HCT116 (cell line): Measurements from ENCODE around the gene SORT1. TPM values are rescaled to one million over a fixed set of nuclear protein-coding genes. Genes with fewer than 3 reads are reported as not detected.

Source experiments
- ATAC-seq: fragments of 200-7000 bp; cut with Tn5 transposase; 2 replicates; pipeline ENCODE4 v1.9.1; 2020; ENCODE audit warnings: mild to moderate bottlenecking, moderate library complexity
- BruUV-seq: library from RNA; stranded (reverse); fragments of 400-500 nt; replicated peaks from 2 replicates; lab custom pipeline; 2021; lab: Mats Ljungman, UMichigan
- CTCF ChIA-PET: fragments of 300-600 bp; sonication (Branson Sonifier 250); formaldehyde crosslinking; loops from one replicate; lab custom pipeline; 2021; ENCODE audit warnings: antibody characterized with exemption; lab: Charles Lee
- POLR2A ChIA-PET: fragments of 300-600, 350-600 bp; sonication (Branson Sonifier 250); formaldehyde crosslinking; loops from one replicate; lab custom pipeline; 2021; ENCODE audit warnings: antibody characterized with exemption; lab: Charles Lee
- RAD21 ChIA-PET, 2 experiments: fragments of 300-600 bp; sonication (Branson Sonifier 250); formaldehyde crosslinking; loops; one replicate each; lab custom pipeline; 2023; ENCODE audit warnings: low total read pairs in 2 of 2; ENCODE audit not compliant: uncharacterized antibody in 2 of 2, unreplicated experiment in 2 of 2, low non-redundant PET in 1 of 2; lab: Charles Lee
- DNase-seq: peaks from one replicate; pipeline ENCODE4 v3.0.0-alpha.2; 2010; ENCODE audit warnings: low read depth, low spot score
- H2AFZ ChIP-seq: fragments of 200-600 bp; shearing (Covaris generic), sonication (generic); 2 replicates; pipeline ENCODE4 v1.6.1; 2017; ENCODE audit warnings: low read depth, mixed run types, mixed read lengths, antibody characterized with exemption, low read length; ENCODE audit not compliant: poor library complexity, severe bottlenecking
- H3K27ac ChIP-seq: 2 replicates; pipeline ENCODE4 v1.5.1; 2012; ENCODE audit warnings: low read depth, low read length
- H3K27me3 ChIP-seq: fragments of 200-600 bp; sonication (generic); 2 replicates; pipeline ENCODE4 v1.6.1; 2016; ENCODE audit warnings: mixed run types, low read length, mixed read lengths; ENCODE audit not compliant: insufficient read depth
- H3K36me3 ChIP-seq, 2 experiments: fragments of 200-500 bp in 1 of 2; fragments of 200-600 bp in 1 of 2; sonication (Bioruptor generic) in 1 of 2; sonication (generic) in 1 of 2; 2 replicates each; pipeline versions ENCODE4 v1.5.1 to v1.6.1; 2014 to 2016; ENCODE audit warnings: low read length in 2 of 2, inconsistent platforms in 1 of 2, mixed read lengths in 1 of 2, mixed run types in 1 of 2; ENCODE audit not compliant: insufficient read depth in 2 of 2, control insufficient read depth in 1 of 2
- H3K4me1 ChIP-seq, 2 experiments: fragments of 200-600 bp in 1 of 2; sonication (generic) in 1 of 2; 2 replicates each; pipeline versions ENCODE4 v1.5.1 to v1.6.1; 2012 to 2017; ENCODE audit warnings: low read length in 2 of 2, inconsistent platforms in 1 of 2, mild to moderate bottlenecking in 1 of 2, mixed read lengths in 1 of 2, mixed run types in 1 of 2, moderate library complexity in 1 of 2; ENCODE audit not compliant: insufficient read depth in 2 of 2, control insufficient read depth in 1 of 2
- H3K4me2 ChIP-seq: fragments of 200-600 bp; sonication (generic); 2 replicates; pipeline ENCODE4 v1.6.1; 2017; ENCODE audit warnings: mixed run types, low read length, mixed read lengths
- H3K4me3 ChIP-seq, 2 experiments: fragments of 200-600 bp in 1 of 2; sonication (generic) in 1 of 2; replicated peaks in 1 of 2; 2 replicates each; pipeline ENCODE4 v1.5.1; 2011 to 2016; ENCODE audit warnings: low read length in 2 of 2, control low read depth in 1 of 2, low read depth in 1 of 2, mild to moderate bottlenecking in 1 of 2, mixed read lengths in 1 of 2, mixed run types in 1 of 2
- H3K79me2 ChIP-seq: fragments of 200-600 bp; sonication (generic); 2 replicates; pipeline ENCODE4 v1.6.1; 2017; ENCODE audit warnings: mild to moderate bottlenecking, mixed run types, low read length, moderate library complexity, mixed read lengths; ENCODE audit not compliant: insufficient read depth
- H3K9ac ChIP-seq: fragments of 200-600 bp; sonication (generic); 2 replicates; pipeline ENCODE4 v1.6.1; 2016; ENCODE audit warnings: low read length, mixed read lengths
- H3K9me2 ChIP-seq: fragments of 200-600 bp; sonication (generic), shearing (Covaris generic); 2 replicates; pipeline ENCODE4 v1.6.1; 2017; ENCODE audit warnings: mixed run types, mild to moderate bottlenecking, moderate library complexity; ENCODE audit not compliant: insufficient read depth
- H3K9me3 ChIP-seq, 2 experiments: fragments of 200-500 bp in 1 of 2; fragments of 200-600 bp in 1 of 2; sonication (Bioruptor generic) in 1 of 2; sonication (generic) in 1 of 2; 2 replicates each; pipeline ENCODE4 v1.6.1; 2014 to 2017; ENCODE audit warnings: low read length in 2 of 2, mixed read lengths in 2 of 2, inconsistent platforms in 1 of 2, low read depth in 1 of 2, mild to moderate bottlenecking in 1 of 2, mixed run types in 1 of 2, moderate library complexity in 1 of 2; ENCODE audit not compliant: control insufficient read depth in 1 of 2, insufficient read depth in 1 of 2
- H4K20me1 ChIP-seq: fragments of 200-600 bp; sonication (generic), shearing (Covaris generic); 2 replicates; pipeline ENCODE4 v1.6.1; 2017; ENCODE audit warnings: mixed run types, mild to moderate bottlenecking, moderate library complexity; ENCODE audit not compliant: insufficient read depth
- CBX3 ChIP-seq: IDR thresholded peaks from 2 replicates; pipeline ENCODE4 v1.6.1; 2012; ENCODE audit warnings: low read depth
- CEBPB ChIP-seq: IDR thresholded peaks from 2 replicates; pipeline ENCODE4 v1.6.1; 2012; ENCODE audit warnings: low read depth
- EGR1 ChIP-seq: IDR thresholded peaks from 2 replicates; pipeline ENCODE4 v1.6.1; 2012; ENCODE audit warnings: low read depth
- ELF1 ChIP-seq: IDR thresholded peaks from 2 replicates; pipeline ENCODE4 v1.6.1; 2012; ENCODE audit warnings: low read depth, borderline replicate concordance
- EZH2 ChIP-seq: fragments of 200-600 bp; sonication (generic); IDR thresholded peaks from 2 replicates; pipeline ENCODE4 v1.6.1; 2017; ENCODE audit warnings: antibody characterized with exemption, mixed run types
- EZH2phosphoT487 ChIP-seq: fragments of 200-600 bp; IDR thresholded peaks from 2 replicates; pipeline ENCODE4 v1.6.1; 2018; ENCODE audit warnings: antibody characterized with exemption, borderline replicate concordance
- POLR2A ChIP-seq: IDR thresholded peaks from 2 replicates; pipeline ENCODE4 v1.7.0; 2011; ENCODE audit warnings: borderline replicate concordance; ENCODE audit not compliant: insufficient read depth, insufficient read length; ENCODE audit errors: extremely low read depth
- POLR2AphosphoS5 ChIP-seq: IDR thresholded peaks from 2 replicates; pipeline ENCODE4 v1.6.1; 2011; ENCODE audit warnings: mild to moderate bottlenecking, low read depth, low read length, moderate library complexity
- RAD21 ChIP-seq: IDR thresholded peaks from 2 replicates; pipeline ENCODE4 v1.6.1; 2012; ENCODE audit warnings: low read depth, mild to moderate bottlenecking
- SP1 ChIP-seq: IDR thresholded peaks from 2 replicates; pipeline ENCODE4 v1.6.1; 2012; ENCODE audit warnings: low read depth
- YY1 ChIP-seq: IDR thresholded peaks from 2 replicates; pipeline ENCODE4 v1.6.1; 2011; ENCODE audit warnings: low read length, low read depth, moderate library complexity, mild to moderate bottlenecking; ENCODE audit not compliant: insufficient replicate concordance; ENCODE audit errors: extremely low read depth
- ZFX ChIP-seq: fragments of 450-650 bp; IDR thresholded peaks from 2 replicates; pipeline ENCODE4 v1.6.1; 2017
- ZNF274 ChIP-seq: fragments of 200-500 bp; sonication (Bioruptor generic); IDR thresholded peaks from 2 replicates; pipeline ENCODE4 v1.6.1; 2014; ENCODE audit warnings: mild to moderate bottlenecking, low read depth, low read length, inconsistent platforms
- intact Hi-C: fragments of 100-400 bp; cut with micrococcal nuclease; formaldehyde crosslinking; loops from 2 replicates; pipeline ENCODE4 v1.10.0; 2022
- total RNA-seq: library from RNA; stranded (reverse); gene quantifications from one replicate; pipeline ENCODE4 v1.2.1, GENCODE V29; 2021; ENCODE audit not compliant: unreplicated experiment
- TF ChIP-seq, protein P1 (sequence below): IDR thresholded peaks from 2 replicates; pipeline ENCODE4 v1.6.1; 2012
- TF ChIP-seq, protein P2 (sequence below), 3 experiments: fragments of 200-600 bp in 1 of 3; sonication (generic) in 1 of 3; IDR thresholded peaks in 2 of 3; conservative IDR thresholded peaks in 1 of 3; 2 replicates each; pipeline ENCODE4 v1.5.1; 2012 to 2017; ENCODE audit warnings: low read depth in 2 of 3, low read length in 2 of 3, antibody characterized with exemption in 1 of 3, borderline replicate concordance in 1 of 3, control low read depth in 1 of 3, mild to moderate bottlenecking in 1 of 3, mixed read lengths in 1 of 3, mixed run types in 1 of 3, moderate library complexity in 1 of 3; ENCODE audit not compliant: insufficient read depth in 1 of 3
- TF ChIP-seq, protein P3 (sequence below): IDR thresholded peaks from 2 replicates; pipeline ENCODE4 v1.6.1; 2011; ENCODE audit warnings: mild to moderate bottlenecking, low read length, moderate library complexity; ENCODE audit not compliant: insufficient replicate concordance; ENCODE audit errors: extremely low read depth
- TF ChIP-seq, protein P4 (sequence below): IDR thresholded peaks from 2 replicates; pipeline ENCODE4 v1.6.1; 2012; ENCODE audit warnings: low read depth

SORT1 gene
- total RNA-seq, 1 experiment from 2014 or later: 20.2 TPM

DNA sequence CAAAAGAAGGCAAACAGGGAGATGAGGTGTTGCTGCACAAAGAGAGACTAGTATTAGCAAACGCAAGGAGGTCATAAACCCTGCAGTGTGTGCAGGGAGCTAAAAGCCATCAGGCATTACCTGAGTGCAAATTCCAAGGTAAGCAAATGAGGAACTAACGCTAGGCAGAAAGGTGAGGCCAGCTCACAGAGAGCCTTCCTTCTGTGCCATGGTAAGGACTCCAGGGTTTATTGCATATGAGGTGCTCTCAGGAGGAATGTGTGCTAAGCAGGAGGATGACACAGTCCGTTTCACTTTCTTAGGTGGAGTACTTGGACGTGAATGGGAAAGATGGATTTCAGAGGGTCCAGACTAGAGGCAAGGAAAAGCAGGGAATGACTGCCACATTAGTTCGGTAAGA is 46.3 kb downstream of the SORT1 start:
- H3K27me3 ChIP-seq: no peaks in the 10 kb centered on the region
- no peaks in the 10 kb centered on the region for H3K79me2 ChIP-seq
- no TSS peak for BruUV-seq
- H3K27ac ChIP-seq: no peak overlapping the region
- TF ChIP-seq, protein P1, sequence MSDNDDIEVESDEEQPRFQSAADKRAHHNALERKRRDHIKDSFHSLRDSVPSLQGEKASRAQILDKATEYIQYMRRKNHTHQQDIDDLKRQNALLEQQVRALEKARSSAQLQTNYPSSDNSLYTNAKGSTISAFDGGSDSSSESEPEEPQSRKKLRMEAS: no peak
- TF ChIP-seq ELF1: no peak
- TF ChIP-seq CBX3: no peak
- TF ChIP-seq CEBPB: no peak
- TF ChIP-seq, protein P2, sequence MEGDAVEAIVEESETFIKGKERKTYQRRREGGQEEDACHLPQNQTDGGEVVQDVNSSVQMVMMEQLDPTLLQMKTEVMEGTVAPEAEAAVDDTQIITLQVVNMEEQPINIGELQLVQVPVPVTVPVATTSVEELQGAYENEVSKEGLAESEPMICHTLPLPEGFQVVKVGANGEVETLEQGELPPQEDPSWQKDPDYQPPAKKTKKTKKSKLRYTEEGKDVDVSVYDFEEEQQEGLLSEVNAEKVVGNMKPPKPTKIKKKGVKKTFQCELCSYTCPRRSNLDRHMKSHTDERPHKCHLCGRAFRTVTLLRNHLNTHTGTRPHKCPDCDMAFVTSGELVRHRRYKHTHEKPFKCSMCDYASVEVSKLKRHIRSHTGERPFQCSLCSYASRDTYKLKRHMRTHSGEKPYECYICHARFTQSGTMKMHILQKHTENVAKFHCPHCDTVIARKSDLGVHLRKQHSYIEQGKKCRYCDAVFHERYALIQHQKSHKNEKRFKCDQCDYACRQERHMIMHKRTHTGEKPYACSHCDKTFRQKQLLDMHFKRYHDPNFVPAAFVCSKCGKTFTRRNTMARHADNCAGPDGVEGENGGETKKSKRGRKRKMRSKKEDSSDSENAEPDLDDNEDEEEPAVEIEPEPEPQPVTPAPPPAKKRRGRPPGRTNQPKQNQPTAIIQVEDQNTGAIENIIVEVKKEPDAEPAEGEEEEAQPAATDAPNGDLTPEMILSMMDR (IDR thresholded peaks at IDR 0.05 in 2 of 3, conservative IDR thresholded peaks at IDR 0.05 in 1 of 3; ENCODE audit: borderline replicate concordance in 1 of 3, insufficient read depth in 1 of 3, low read depth in 2 of 3, low read length in 2 of 3): no peak
- TF ChIP-seq ZFX: no peak
- no peak for TF ChIP-seq ZNF274
- no peak for TF ChIP-seq YY1
- no peak for TF ChIP-seq RAD21
- no peak for TF ChIP-seq EZH2
- TF ChIP-seq, protein P3, sequence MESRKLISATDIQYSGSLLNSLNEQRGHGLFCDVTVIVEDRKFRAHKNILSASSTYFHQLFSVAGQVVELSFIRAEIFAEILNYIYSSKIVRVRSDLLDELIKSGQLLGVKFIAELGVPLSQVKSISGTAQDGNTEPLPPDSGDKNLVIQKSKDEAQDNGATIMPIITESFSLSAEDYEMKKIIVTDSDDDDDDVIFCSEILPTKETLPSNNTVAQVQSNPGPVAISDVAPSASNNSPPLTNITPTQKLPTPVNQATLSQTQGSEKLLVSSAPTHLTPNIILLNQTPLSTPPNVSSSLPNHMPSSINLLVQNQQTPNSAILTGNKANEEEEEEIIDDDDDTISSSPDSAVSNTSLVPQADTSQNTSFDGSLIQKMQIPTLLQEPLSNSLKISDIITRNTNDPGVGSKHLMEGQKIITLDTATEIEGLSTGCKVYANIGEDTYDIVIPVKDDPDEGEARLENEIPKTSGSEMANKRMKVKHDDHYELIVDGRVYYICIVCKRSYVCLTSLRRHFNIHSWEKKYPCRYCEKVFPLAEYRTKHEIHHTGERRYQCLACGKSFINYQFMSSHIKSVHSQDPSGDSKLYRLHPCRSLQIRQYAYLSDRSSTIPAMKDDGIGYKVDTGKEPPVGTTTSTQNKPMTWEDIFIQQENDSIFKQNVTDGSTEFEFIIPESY: no peak
- TF ChIP-seq EGR1: no peak
- TF ChIP-seq, protein P4, sequence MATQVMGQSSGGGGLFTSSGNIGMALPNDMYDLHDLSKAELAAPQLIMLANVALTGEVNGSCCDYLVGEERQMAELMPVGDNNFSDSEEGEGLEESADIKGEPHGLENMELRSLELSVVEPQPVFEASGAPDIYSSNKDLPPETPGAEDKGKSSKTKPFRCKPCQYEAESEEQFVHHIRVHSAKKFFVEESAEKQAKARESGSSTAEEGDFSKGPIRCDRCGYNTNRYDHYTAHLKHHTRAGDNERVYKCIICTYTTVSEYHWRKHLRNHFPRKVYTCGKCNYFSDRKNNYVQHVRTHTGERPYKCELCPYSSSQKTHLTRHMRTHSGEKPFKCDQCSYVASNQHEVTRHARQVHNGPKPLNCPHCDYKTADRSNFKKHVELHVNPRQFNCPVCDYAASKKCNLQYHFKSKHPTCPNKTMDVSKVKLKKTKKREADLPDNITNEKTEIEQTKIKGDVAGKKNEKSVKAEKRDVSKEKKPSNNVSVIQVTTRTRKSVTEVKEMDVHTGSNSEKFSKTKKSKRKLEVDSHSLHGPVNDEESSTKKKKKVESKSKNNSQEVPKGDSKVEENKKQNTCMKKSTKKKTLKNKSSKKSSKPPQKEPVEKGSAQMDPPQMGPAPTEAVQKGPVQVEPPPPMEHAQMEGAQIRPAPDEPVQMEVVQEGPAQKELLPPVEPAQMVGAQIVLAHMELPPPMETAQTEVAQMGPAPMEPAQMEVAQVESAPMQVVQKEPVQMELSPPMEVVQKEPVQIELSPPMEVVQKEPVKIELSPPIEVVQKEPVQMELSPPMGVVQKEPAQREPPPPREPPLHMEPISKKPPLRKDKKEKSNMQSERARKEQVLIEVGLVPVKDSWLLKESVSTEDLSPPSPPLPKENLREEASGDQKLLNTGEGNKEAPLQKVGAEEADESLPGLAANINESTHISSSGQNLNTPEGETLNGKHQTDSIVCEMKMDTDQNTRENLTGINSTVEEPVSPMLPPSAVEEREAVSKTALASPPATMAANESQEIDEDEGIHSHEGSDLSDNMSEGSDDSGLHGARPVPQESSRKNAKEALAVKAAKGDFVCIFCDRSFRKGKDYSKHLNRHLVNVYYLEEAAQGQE: no peak
- no peak for TF ChIP-seq EZH2phosphoT487
- TF ChIP-seq POLR2A: no peak
- TF ChIP-seq POLR2AphosphoS5: no peak
- TF ChIP-seq SP1: no peak
- H3K9ac ChIP-seq: no peak overlapping the region
- no peaks in the 10 kb centered on the region for H3K9me2 ChIP-seq
- intact Hi-C loops: no loop called here
- DNase-seq (no peak), ATAC-seq (no peak)
- no peaks in the 10 kb centered on the region for H3K4me1 ChIP-seq
- no peaks in the 10 kb centered on the region for H3K36me3 ChIP-seq
- no peak overlapping the region for H3K4me3 ChIP-seq
- ChIA-PET CTCF (interaction anchor here (0.8 kb wide), 1 partner anchor 139 kb away, joined by 3 read pairs; no protein-coding TSS in a partner anchor), RAD21 (no interaction called here), POLR2A (interaction anchor here (1.1 kb wide), 1 partner anchor 68 kb away, joined by 3 read pairs; the partner anchor contains the start of gene PSRC1)
- no peak overlapping the region for H3K4me2 ChIP-seq
- no peaks in the 10 kb centered on the region for H3K9me3 ChIP-seq
- no peak overlapping the region for H2AFZ ChIP-seq
- no peaks in the 10 kb centered on the region for H4K20me1 ChIP-seq
